PC-3 (cell line): ENCODE measurements around the gene CDK2AP2.

Experiments
- CTCF ChIP-seq: fragments of 300-600 bp; sonication (generic); conservative IDR thresholded peaks from 2 replicates; pipeline ENCODE4 v1.5.1; 2017; ENCODE audit warnings: antibody characterized with exemption, low read depth, mild to moderate bottlenecking, low read length
- EZH2 ChIP-seq: fragments of 300-600 bp; sonication (generic); IDR thresholded peaks from one replicate; pipeline ENCODE4 v1.6.1; 2017; ENCODE audit warnings: antibody characterized with exemption, mild to moderate bottlenecking, low read length; ENCODE audit not compliant: unreplicated experiment
- EZH2phosphoT487 ChIP-seq: fragments of 300-600 bp; sonication (generic); IDR thresholded peaks from 2 replicates; pipeline ENCODE4 v1.6.1; 2018; ENCODE audit warnings: mild to moderate bottlenecking, antibody characterized with exemption, low read length, borderline replicate concordance

GRCh38 chr11:67468759-67469507, 39.0 kb downstream of the CDK2AP2 start, which contains the start of gene TMEM134:
- peak; percentile 65 for TF ChIP-seq CTCF
- TF ChIP-seq EZH2, result no peak
- no peak for TF ChIP-seq EZH2phosphoT487
